Liver (tissue), 9 donors: ENCODE data around the gene ZGPAT. TPM values are rescaled to one million over a fixed set of nuclear protein-coding genes. Genes with fewer than 3 reads are reported as not detected.

Experiments used
- DNase-seq: peaks from one replicate; pipeline ENCODE4 v3.0.0-alpha.2; 2017; ENCODE audit warnings: low spot score
- H3K27ac ChIP-seq, 2 donors: one replicate each; pipeline ENCODE4 v1.7.0; 2013; ENCODE audit warnings: inconsistent platforms in 2 of 2, low read length in 2 of 2, control low read depth in 1 of 2, low read depth in 1 of 2, mild to moderate bottlenecking in 1 of 2
- H3K27me3 ChIP-seq, 4 donors: one replicate each; pipeline versions ENCODE4 v1.6.1 to v1.7.0; 2013; ENCODE audit warnings: low read length in 3 of 4, inconsistent platforms in 1 of 4, mild to moderate bottlenecking in 1 of 4, moderate library complexity in 1 of 4; ENCODE audit not compliant: control insufficient read depth in 4 of 4, insufficient read depth in 4 of 4
- H3K36me3 ChIP-seq, 4 donors: one replicate each; pipeline versions ENCODE4 v1.6.1 to v1.7.0; 2013; ENCODE audit warnings: low read length in 3 of 4, mild to moderate bottlenecking in 3 of 4, low read depth in 1 of 4, moderate library complexity in 1 of 4; ENCODE audit not compliant: control insufficient read depth in 4 of 4, insufficient read depth in 3 of 4
- H3K4me1 ChIP-seq, 4 donors: one replicate each; pipeline versions ENCODE4 v1.6.1 to v1.7.0; 2013; ENCODE audit warnings: low read length in 3 of 4, mild to moderate bottlenecking in 3 of 4, moderate library complexity in 1 of 4; ENCODE audit not compliant: control insufficient read depth in 4 of 4, insufficient read depth in 4 of 4
- H3K4me3 ChIP-seq, 3 donors: one replicate each; pipeline versions ENCODE4 v1.6.1 to v1.7.0; 2013; ENCODE audit warnings: low read length in 3 of 3, control low read depth in 1 of 3, low read depth in 1 of 3, mild to moderate bottlenecking in 1 of 3
- H3K9ac ChIP-seq, 2 donors: one replicate each; pipeline ENCODE4 v1.7.0; 2013; ENCODE audit warnings: low read length in 2 of 2, mild to moderate bottlenecking in 2 of 2, moderate library complexity in 2 of 2, control low read depth in 1 of 2, low read depth in 1 of 2
- H3K9me3 ChIP-seq, 4 donors: one replicate each; pipeline versions ENCODE4 v1.6.1 to v1.7.0; 2013; ENCODE audit warnings: low read length in 3 of 4; ENCODE audit not compliant: control insufficient read depth in 4 of 4
- ATF3 ChIP-seq: IDR thresholded peaks from 2 replicates; pipeline ENCODE4 v1.6.1; 2016; ENCODE audit warnings: antibody characterized with exemption
- CTCF ChIP-seq: fragments of 150-350 bp; IDR thresholded peaks from 2 replicates; pipeline ENCODE4 v1.5.1; 2017; ENCODE audit warnings: improper control_type of control experiment, low read depth, low read length; ENCODE audit not compliant: missing input control
- EGR1 ChIP-seq, 2 donors: IDR thresholded peaks; 2 replicates each; pipeline ENCODE4 v1.6.1; 2016 to 2018; ENCODE audit warnings: antibody characterized with exemption in 2 of 2, low read depth in 2 of 2
- FOXA1 ChIP-seq: IDR thresholded peaks from 2 replicates; pipeline ENCODE4 v1.6.1; 2016; ENCODE audit warnings: antibody characterized with exemption
- FOXA2 ChIP-seq: IDR thresholded peaks from 2 replicates; pipeline ENCODE4 v1.6.1; 2016; ENCODE audit warnings: antibody characterized with exemption
- GABPA ChIP-seq, 2 donors: IDR thresholded peaks in 1 of 2; conservative IDR thresholded peaks in 1 of 2; 2 replicates each; pipeline ENCODE4 v1.6.1; 2016; ENCODE audit warnings: antibody characterized with exemption in 2 of 2, mild to moderate bottlenecking in 1 of 2, moderate library complexity in 1 of 2
- HNF4A ChIP-seq, 2 donors: conservative IDR thresholded peaks; 2 replicates each; pipeline ENCODE4 v1.6.1; 2016; ENCODE audit warnings: antibody characterized with exemption in 2 of 2, mild to moderate bottlenecking in 2 of 2
- HNF4G ChIP-seq: IDR thresholded peaks from 2 replicates; pipeline ENCODE4 v1.6.1; 2016; ENCODE audit warnings: antibody characterized with exemption
- JUND ChIP-seq, 2 donors: IDR thresholded peaks; 2 replicates each; pipeline ENCODE4 v1.6.1; 2016; ENCODE audit warnings: antibody characterized with exemption in 2 of 2
- MAX ChIP-seq: IDR thresholded peaks from 2 replicates; pipeline ENCODE4 v1.6.1; 2016; ENCODE audit warnings: antibody characterized with exemption
- NR2F2 ChIP-seq: IDR thresholded peaks from 2 replicates; pipeline ENCODE4 v1.6.1; 2016; ENCODE audit warnings: antibody characterized with exemption
- RAD21 ChIP-seq, 2 donors: IDR thresholded peaks; 2 replicates each; pipeline ENCODE4 v1.6.1; 2016; ENCODE audit warnings: antibody characterized with exemption in 2 of 2, mild to moderate bottlenecking in 2 of 2
- SP1 ChIP-seq: IDR thresholded peaks from 2 replicates; pipeline ENCODE4 v1.6.1; 2018; ENCODE audit warnings: antibody characterized with exemption, mild to moderate bottlenecking
- TAF1 ChIP-seq: conservative IDR thresholded peaks from 2 replicates; pipeline ENCODE4 v1.6.1; 2016; ENCODE audit warnings: antibody characterized with exemption, mild to moderate bottlenecking
- YY1 ChIP-seq: IDR thresholded peaks from 2 replicates; pipeline ENCODE4 v1.6.1; 2016; ENCODE audit warnings: antibody characterized with exemption, mild to moderate bottlenecking
- ZBTB33 ChIP-seq: IDR thresholded peaks from 2 replicates; pipeline ENCODE4 v1.6.1; 2016; ENCODE audit warnings: antibody characterized with exemption
- WGBS: extraction: QIAGEN DNeasy Blood & Tissue Kit; methylation state at CpG from one replicate; pipeline ENCODE4 v1.1.7; 2013; 5-methylcytosine and 5-hydroxymethylcytosine counted together
- polyA plus RNA-seq, 2 donors: library from polyadenylated mRNA; stranded (reverse) in 1 of 2; unstranded in 1 of 2; fragments of 200-250 nt in 1 of 2; fragments of >200 nt in 1 of 2; fragmentation: Nextera tagmentation in 1 of 2; extraction: Ambion mirVana in 1 of 2; gene quantifications; one replicate each; pipeline versions ENCODE4 v1.2.1 to v1.2.3, GENCODE V29; 2013 to 2015
- total RNA-seq, 2 donors: library from RNA; depleted of rRNA; stranded (reverse); fragments of >200 nt; gene quantifications; one replicate each; pipeline ENCODE4 v1.2.3, GENCODE V29; 2014
- donor health status: healthy.
- donor health status: healthy.
- donor health status: healthy.
- donor health status: healthy.
- donor health status: healthy.

The ZGPAT gene
- total and polyA plus RNA-seq, 4 donors = 10.3 to 90.5 (median 20.5) TPM

GRCh38 chr20:63660622-63661021 is 47.2 kb upstream of the ZGPAT start:
- H3K9ac ChIP-seq = no peak overlapping the region
- H3K4me3 ChIP-seq = no peak overlapping the region
- 91% methylated on average over 8 of the region's 8 CpGs for WGBS
- no peaks in the 10 kb centered on the region for H3K27me3 ChIP-seq
- H3K4me1 ChIP-seq = peaks cover 3 to 21% (median 16%) of the 10 kb centered on the region in 4 donors
- H3K9me3 ChIP-seq = no peaks in the 10 kb centered on the region
- TF ChIP-seq MAX = no peak
- no peak for TF ChIP-seq FOXA1
- TF ChIP-seq SP1 = no peak
- TF ChIP-seq ZBTB33 = no peak
- no peak for TF ChIP-seq NR2F2
- no peak for TF ChIP-seq HNF4G
- TF ChIP-seq JUND (IDR thresholded peaks at IDR 0.05) = no peak
- no peak for TF ChIP-seq EGR1 (IDR thresholded peaks at IDR 0.05; ENCODE audit: low read depth in 2 of 2)
- no peak for TF ChIP-seq HNF4A (conservative IDR thresholded peaks at IDR 0.05)
- no peak for TF ChIP-seq CTCF
- TF ChIP-seq GABPA (IDR thresholded peaks at IDR 0.05 in 1 of 2, conservative IDR thresholded peaks at IDR 0.05 in 1 of 2) = no peak
- no peak for TF ChIP-seq YY1
- no peak overlapping the region for H3K27ac ChIP-seq
- H3K36me3 ChIP-seq = peaks cover 0 to 20% (median 10%) of the 10 kb centered on the region in 4 donors
- no peak for DNase-seq

GRCh38 chr20:63661108-63661507 is 46.7 kb upstream of the ZGPAT start:
- H3K27ac ChIP-seq = no peak overlapping the region
- no peak overlapping the region for H3K4me3 ChIP-seq
- peaks cover 3 to 21% (median 16%) of the 10 kb centered on the region in 4 donors for H3K4me1 ChIP-seq
- DNase-seq = no peak
- no peak overlapping the region for H3K9ac ChIP-seq
- WGBS = 98% methylated on average over 22 of the region's 22 CpGs
- H3K27me3 ChIP-seq = no peaks in the 10 kb centered on the region
- TF ChIP-seq CTCF (no peak), FOXA2 (no peak), YY1 (no peak), JUND (IDR thresholded peaks at IDR 0.05) (no peak), ATF3 (no peak), ZBTB33 (no peak), HNF4G (no peak), TAF1 (no peak), NR2F2 (no peak), EGR1 (IDR thresholded peaks at IDR 0.05; ENCODE audit: low read depth in 2 of 2) (no peak), RAD21 (IDR thresholded peaks at IDR 0.05) (no peak)
- H3K9me3 ChIP-seq = no peaks in the 10 kb centered on the region
- peaks cover under 1 to 25% (median 12%) of the 10 kb centered on the region in 4 donors for H3K36me3 ChIP-seq
